Effector CD8-positive, alpha-beta T cell (primary cell): ENCODE results near the gene GTF2H2.
"Not testable (repeated sequence)": the region's sequence is repeated elsewhere in the genome, so short reads cannot be mapped to it uniquely, and the experiment has no call there.

Experiments used
- DNase-seq: peaks from one replicate; lab custom pipeline; 2025; lab: John Stamatoyannopoulos, UW

GTF2H2 gene

GRCh38 chr5:71013575-71013974 lies 53.9 kb downstream of the GTF2H2 start:
- no peak for DNase-seq

GRCh38 chr5:71011194-71011792 lies 56.2 kb downstream of the GTF2H2 start:
- no peak for DNase-seq

DNA sequence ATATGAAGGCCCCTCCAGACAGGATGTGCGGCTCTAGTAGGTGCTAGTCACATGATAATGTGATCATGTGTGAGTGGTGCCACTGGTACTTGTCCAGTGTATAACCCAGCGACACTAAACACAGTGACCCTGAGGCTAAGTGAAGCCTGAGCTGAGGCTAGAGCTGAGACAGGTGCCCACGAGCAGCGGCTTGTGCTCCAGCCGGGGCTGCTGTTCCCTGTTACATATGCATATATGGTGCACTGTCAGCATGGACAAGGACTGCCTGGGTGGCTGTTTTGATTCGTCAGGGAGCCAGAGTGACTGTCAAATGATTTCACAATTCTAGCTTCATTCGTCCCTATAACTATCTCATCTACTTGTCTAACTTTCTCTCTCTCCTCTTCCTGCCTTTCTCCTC lies 60.5 kb downstream of the GTF2H2 start:
- not testable (repeated sequence) for DNase-seq
